ENCODE results near the gene TROAP.
"Not testable (repeated sequence)": the region's sequence is repeated elsewhere in the genome, so short reads cannot be mapped to it uniquely, and the experiment has no call there.

The TROAP gene

GRCh38 chr12:49328816-49329215, 5.8 kb downstream of the TROAP start:
- DNase-seq (ENCODE audit: low read depth), result no peak

- no peak for DNase-seq (ENCODE audit: low read depth)
Measured at GRCh38 chr12:49330032-49330619, 7.1 kb downstream of the TROAP start.

GRCh38 chr12:49330631-49331379, 7.8 kb downstream of the TROAP start:
- no peak for DNase-seq (ENCODE audit: low read depth)

GRCh38 chr12:49331380-49332222, 8.5 kb downstream of the TROAP start:
- DNase-seq (ENCODE audit: low read depth), result peak; percentile 70

- DNase-seq (ENCODE audit: low read depth), result no peak
Measured at GRCh38 chr12:49332441-49332861, 9.4 kb downstream of the TROAP start.

- DNase-seq (ENCODE audit: low read depth), result no peak
Measured at GRCh38 chr12:49332891-49333371, 9.9 kb downstream of the TROAP start.

- not testable (repeated sequence) for DNase-seq (ENCODE audit: low read depth)
Measured at GRCh38 chr12:49333778-49334177, 10.7 kb downstream of the TROAP start.

GRCh38 chr12:49334226-49334625, 11.2 kb downstream of the TROAP start:
- DNase-seq (ENCODE audit: low read depth), result no peak

- no peak for DNase-seq (ENCODE audit: low read depth)
Measured at GRCh38 chr12:49334681-49335080, 11.6 kb downstream of the TROAP start.

- DNase-seq (ENCODE audit: low read depth), result no peak
Measured at GRCh38 chr12:49335118-49335954, 12.3 kb downstream of the TROAP start.

GRCh38 chr12:49335955-49336644, 13.0 kb downstream of the TROAP start:
- DNase-seq (ENCODE audit: low read depth), result no peak

- peak; percentile 54 for DNase-seq (ENCODE audit: low read depth)
Measured at GRCh38 chr12:49336645-49337584, 13.9 kb downstream of the TROAP start, which contains the start of gene C1QL4. Gene C1QL4 (minus strand): TSS chr12:49337188. CDS start chr12:49336477, 711 bp downstream.

GRCh38 chr12:49338830-49339463, 15.9 kb downstream of the TROAP start:
- DNase-seq (ENCODE audit: low read depth), result no peak

- DNase-seq (ENCODE audit: low read depth), result no peak
Measured at GRCh38 chr12:49339464-49339861, 16.4 kb downstream of the TROAP start.

- no peak for DNase-seq (ENCODE audit: low read depth)
Measured at GRCh38 chr12:49340095-49340870, 17.2 kb downstream of the TROAP start.

- no peak for DNase-seq (ENCODE audit: low read depth)
Measured at GRCh38 chr12:49340971-49341776, 18.1 kb downstream of the TROAP start.

- DNase-seq (ENCODE audit: low read depth), result no peak
Measured at GRCh38 chr12:49341777-49342065, 18.7 kb downstream of the TROAP start.

Measured in fibroblast of gingiva (primary cell).